Esophagus muscularis mucosa (tissue), 4 donors: ENCODE results near the gene CLGN. TPM values are rescaled to one million over a fixed set of nuclear protein-coding genes. Genes with fewer than 3 reads are reported as not detected.

ENCODE experiments used
- DNase-seq: peaks from one replicate; pipeline ENCODE4 v3.0.0-alpha.2; 2017; ENCODE audit errors: extremely low spot score
- H3K27ac ChIP-seq, 4 donors: fragments of 200-600 bp; sonication (generic); replicated peaks in 1 of 4; 1 replicate in 3 of 4; 2 replicates in 1 of 4; pipeline ENCODE4 v1.5.1; 2016 to 2019; ENCODE audit warnings: mild to moderate bottlenecking in 1 of 4
- H3K27me3 ChIP-seq, 4 donors: fragments of 200-600 bp; sonication (generic); one replicate each; pipeline versions ENCODE4 v1.5.1 to v1.6.0; 2016 to 2019
- H3K36me3 ChIP-seq, 4 donors: fragments of 200-600 bp; sonication (generic); one replicate each; pipeline ENCODE4 v1.5.1; 2016 to 2019
- H3K4me1 ChIP-seq, 4 donors: fragments of 200-600 bp; sonication (generic); one replicate each; pipeline ENCODE4 v1.5.1; 2016 to 2019
- H3K4me3 ChIP-seq, 4 donors: fragments of 200-600 bp; sonication (generic); 1 replicate in 2 of 4; 2 replicates in 2 of 4; pipeline ENCODE4 v1.5.1; 2016 to 2019; ENCODE audit warnings: mild to moderate bottlenecking in 4 of 4, moderate library complexity in 1 of 4
- H3K9me3 ChIP-seq, 4 donors: fragments of 200-600 bp; sonication (generic); 1 replicate in 3 of 4; 2 replicates in 1 of 4; pipeline ENCODE4 v1.5.1; 2016 to 2019
- CTCF ChIP-seq, 3 experiments: fragments of 200-600 bp in 2 of 3; fragments of 450-650 bp in 1 of 3; sonication (generic) in 2 of 3; IDR thresholded peaks; one replicate each; pipeline ENCODE4 v1.5.1; 2017 to 2019; ENCODE audit warnings: antibody characterized with exemption in 3 of 3, mild to moderate bottlenecking in 2 of 3, moderate library complexity in 1 of 3
- EP300 ChIP-seq: sonication (generic); formaldehyde crosslinking; IDR thresholded peaks from one replicate; pipeline ENCODE4 v1.6.1; 2017; ENCODE audit warnings: antibody characterized with exemption
- POLR2A ChIP-seq: fragments of 450-650 bp; IDR thresholded peaks from one replicate; pipeline ENCODE4 v1.6.1; 2017; ENCODE audit warnings: antibody characterized with exemption, moderate library complexity, mild to moderate bottlenecking, low read depth
- POLR2AphosphoS5 ChIP-seq, 2 donors: sonication (generic); formaldehyde crosslinking; IDR thresholded peaks; one replicate each; pipeline ENCODE4 v1.6.1; 2017; ENCODE audit warnings: antibody characterized with exemption in 2 of 2
- WGBS: methylation state at CpG from one replicate; pipeline ENCODE4 v1.1.5; 2018; 5-methylcytosine and 5-hydroxymethylcytosine counted together
- intact Hi-C: fragments of 100-400 bp; cut with DNase I; formaldehyde crosslinking; loops from one replicate; pipeline ENCODE4 v1.15.1; 2023
- total RNA-seq, 4 donors: library from RNA; depleted of rRNA; stranded (reverse); fragments of >200 nt; gene quantifications; one replicate each; pipeline versions ENCODE4 v1.1.0 to v1.2.1, GENCODE V29; 2016

The CLGN gene
- total RNA-seq, 4 donors from 2014 or later, result 1.8 to 2.8 (median 2.2) TPM

- peaks cover 0 to 8% (median 0%) of the 10 kb centered on the region in 4 donors for H3K36me3 ChIP-seq
- no peaks in the 10 kb centered on the region for H3K27me3 ChIP-seq
- H3K4me3 ChIP-seq, result no peak overlapping the region
- WGBS, result 78% methylated on average over 1 of the region's 1 CpG
- H3K4me1 ChIP-seq, result no peaks in the 10 kb centered on the region
- H3K27ac ChIP-seq, result no peak overlapping the region
- no peak for DNase-seq
- H3K9me3 ChIP-seq, result no peaks in the 10 kb centered on the region
- TF ChIP-seq POLR2A (no peak), EP300 (no peak), CTCF (IDR thresholded peaks at IDR 0.05) (no peak), POLR2AphosphoS5 (IDR thresholded peaks at IDR 0.05) (no peak)
- intact Hi-C loops, result no loop called here
These were observed 39.4 kb downstream of the CLGN start for GRCh38 chr4:140388015-140388414.

- intact Hi-C loops, result no loop called here
- Histone ChIP-seq H3K36me3 (peaks cover 0 to 27% (median 0%) of the 10 kb centered on the region in 4 donors), H3K4me1 (peaks cover 0 to 3% (median 1%) of the 10 kb centered on the region in 4 donors), H3K27ac (no peak overlapping the region), H3K9me3 (no peaks in the 10 kb centered on the region), H3K27me3 (no peaks in the 10 kb centered on the region), H3K4me3 (no peak overlapping the region)
- DNase-seq, result no peak
- TF ChIP-seq POLR2AphosphoS5 (IDR thresholded peaks at IDR 0.05) (no peak), CTCF (IDR thresholded peaks at IDR 0.05) (no peak), POLR2A (no peak), EP300 (no peak)
These were observed 44.7 kb downstream of the CLGN start for GRCh38 chr4:140382732-140383131.

- Histone ChIP-seq H3K27me3 (no peaks in the 10 kb centered on the region), H3K27ac (peak overlapping the region; percentile 91 to 98 (median 95)), H3K9me3 (no peaks in the 10 kb centered on the region), H3K36me3 (no peaks in the 10 kb centered on the region), H3K4me3 (peak overlapping the region; percentile 82 to 97 (median 86)), H3K4me1 (peaks cover 18 to 48% (median 45%) of the 10 kb centered on the region in 4 donors)
- intact Hi-C loops, result loop anchor here (5.0 to 10.0 kb wide), 2 partner anchors 153 to 761 kb away; partner anchors contain the start of gene RNF150
- no peak for DNase-seq
- 2% methylated on average over 8 of the region's 8 CpGs for WGBS
- TF ChIP-seq POLR2AphosphoS5 (IDR thresholded peaks at IDR 0.05), result no peak
- TF ChIP-seq EP300, result no peak
- no peak for TF ChIP-seq CTCF (IDR thresholded peaks at IDR 0.05)
- TF ChIP-seq POLR2A, result no peak
These were observed 53.3 kb downstream of the CLGN start for GRCh38 chr4:140374130-140374477.

DNA sequence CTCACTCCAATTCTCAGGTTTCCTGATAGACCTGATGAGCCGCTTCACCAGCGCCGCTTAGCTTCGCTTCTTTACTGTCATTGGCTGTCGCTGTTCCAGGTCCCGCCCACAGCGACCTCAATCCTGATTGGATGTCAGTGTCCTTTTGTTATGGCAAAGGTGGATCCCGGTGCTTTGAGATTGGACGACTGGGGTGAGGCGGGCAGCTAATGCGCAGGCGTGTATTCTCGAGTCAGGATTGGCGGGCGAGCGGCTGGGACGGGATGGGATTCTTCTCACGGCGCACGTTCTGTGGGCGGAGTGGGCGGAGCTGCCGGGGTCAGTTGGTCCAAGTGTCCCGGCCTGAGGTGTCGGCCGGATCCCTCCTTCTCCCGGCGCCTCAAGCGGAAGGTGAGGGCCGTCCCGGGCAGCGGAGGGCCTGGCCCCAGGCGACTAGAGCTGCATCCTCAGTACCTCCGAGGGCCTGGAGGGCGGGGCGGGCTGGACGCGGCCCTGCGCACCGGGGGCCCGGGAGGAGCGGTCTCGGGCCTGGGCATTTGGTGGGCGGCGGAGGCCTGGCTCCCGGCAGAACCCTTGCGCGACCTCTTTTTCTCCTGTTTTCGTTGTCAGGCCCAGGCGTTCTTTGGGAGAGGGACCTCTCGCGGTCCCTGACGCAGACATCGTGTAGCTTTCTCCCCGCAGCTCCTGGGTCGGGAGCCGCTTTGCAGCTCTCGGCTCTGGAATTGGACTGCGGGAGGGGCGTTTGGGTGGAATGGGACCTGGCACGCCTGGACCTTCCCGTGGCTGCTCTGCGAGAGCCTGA lies 53.9 kb downstream of the CLGN start, which contains the start of gene SCOC:
SCOC (plus strand) TSS at position 319 of the 802 bp plus-strand sequence. CDS start 5,525 bp downstream, outside the sequence.
- WGBS, result 1% methylated on average over 18 of the region's 63 CpGs
- Histone ChIP-seq H3K36me3 (no peaks in the 10 kb centered on the region), H3K9me3 (no peaks in the 10 kb centered on the region), H3K27me3 (no peaks in the 10 kb centered on the region), H3K4me1 (peaks cover 18 to 48% (median 45%) of the 10 kb centered on the region in 4 donors), H3K27ac (peak within 1 kb of the TSS; percentile 91 to 98 (median 95)), H3K4me3 (peak within 1 kb of the TSS; percentile 82 to 97 (median 86))
- peak; percentile 100 for DNase-seq
- intact Hi-C loops, result loop anchor here (5.0 to 10.0 kb wide), 2 partner anchors 154 to 761 kb away; partner anchors contain the start of gene RNF150
- TF ChIP-seq EP300 (no peak), POLR2A (no peak), POLR2AphosphoS5 (IDR thresholded peaks at IDR 0.05) (peak; percentile 79 to 92)

DNA sequence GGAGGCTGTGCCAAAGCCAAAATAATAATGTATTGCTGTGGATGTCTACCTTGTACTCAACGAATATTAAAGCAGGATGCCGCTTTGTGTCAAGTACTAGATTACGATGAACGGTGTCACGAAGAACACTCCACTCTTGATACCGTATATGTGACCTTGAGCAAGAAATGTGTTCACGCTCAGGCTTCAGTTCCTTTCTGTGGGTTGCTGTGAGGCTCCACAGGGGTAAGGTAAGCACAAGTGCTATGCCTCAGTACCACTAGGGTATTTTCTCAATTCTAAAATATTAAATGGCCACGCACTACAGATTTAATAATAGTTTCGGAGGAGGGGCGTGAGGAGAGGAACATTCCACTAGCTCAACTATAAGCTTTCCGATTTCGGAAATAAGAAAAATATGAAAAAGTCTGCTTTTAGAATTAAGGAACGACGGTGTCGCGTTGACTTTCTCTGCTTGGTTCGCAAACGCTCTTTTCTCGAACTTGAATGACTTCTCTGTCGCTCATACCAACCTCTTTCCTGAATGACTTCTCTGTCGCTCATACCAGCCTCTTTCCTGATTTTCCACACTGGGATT lies 54.6 kb downstream of the CLGN start:
- 1% methylated on average over 21 of the region's 21 CpGs for whole genome bisulfite sequencing
- DNase-seq, result no peak
- Histone ChIP-seq H3K9me3 (no peaks in the 10 kb centered on the region), H3K27ac (peak overlapping the region; percentile 91 to 98 (median 95)), H3K4me1 (peaks cover 18 to 47% (median 45%) of the 10 kb centered on the region in 4 donors), H3K4me3 (peak overlapping the region; percentile 82 to 97 (median 86)), H3K36me3 (no peaks in the 10 kb centered on the region), H3K27me3 (no peaks in the 10 kb centered on the region)
- intact Hi-C loops, result loop anchor here (5.0 to 10.0 kb wide), 2 partner anchors 154 to 762 kb away; partner anchors contain the start of gene RNF150
- no peak for TF ChIP-seq EP300
- TF ChIP-seq POLR2AphosphoS5 (IDR thresholded peaks at IDR 0.05), result no peak
- peak in 1 of 3 experiments; percentile 48 for TF ChIP-seq CTCF (IDR thresholded peaks at IDR 0.05)
- TF ChIP-seq POLR2A, result no peak
